ENCODE measurements around the gene MINK1. TPM values are rescaled to one million over a fixed set of nuclear protein-coding genes. Genes with fewer than 3 reads are reported as not detected.

Gene MINK1
- total and polyA plus RNA-seq, 8 donors, result 39.6 to 79.3 (median 46.3) TPM

DNA sequence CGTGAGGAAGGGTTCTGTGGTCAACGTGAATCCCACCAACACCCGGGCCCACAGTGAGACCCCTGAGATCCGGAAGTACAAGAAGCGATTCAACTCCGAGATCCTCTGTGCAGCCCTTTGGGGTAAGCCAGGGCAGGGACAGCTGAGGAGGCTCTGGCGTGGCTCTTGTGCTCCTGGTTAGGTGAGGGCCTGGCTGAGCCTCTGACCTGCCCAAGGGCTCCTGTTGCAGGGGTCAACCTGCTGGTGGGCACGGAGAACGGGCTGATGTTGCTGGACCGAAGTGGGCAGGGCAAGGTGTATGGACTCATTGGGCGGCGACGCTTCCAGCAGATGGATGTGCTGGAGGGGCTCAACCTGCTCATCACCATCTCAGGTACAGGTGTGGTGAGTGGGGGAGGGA is 62.0 kb downstream of the MINK1 start:
- H3K27me3 ChIP-seq, result no peaks in the 10 kb centered on the region
- no peak overlapping the region for H3K4me3 ChIP-seq
- no peak overlapping the region for H3K27ac ChIP-seq
- TF ChIP-seq, protein P1, sequence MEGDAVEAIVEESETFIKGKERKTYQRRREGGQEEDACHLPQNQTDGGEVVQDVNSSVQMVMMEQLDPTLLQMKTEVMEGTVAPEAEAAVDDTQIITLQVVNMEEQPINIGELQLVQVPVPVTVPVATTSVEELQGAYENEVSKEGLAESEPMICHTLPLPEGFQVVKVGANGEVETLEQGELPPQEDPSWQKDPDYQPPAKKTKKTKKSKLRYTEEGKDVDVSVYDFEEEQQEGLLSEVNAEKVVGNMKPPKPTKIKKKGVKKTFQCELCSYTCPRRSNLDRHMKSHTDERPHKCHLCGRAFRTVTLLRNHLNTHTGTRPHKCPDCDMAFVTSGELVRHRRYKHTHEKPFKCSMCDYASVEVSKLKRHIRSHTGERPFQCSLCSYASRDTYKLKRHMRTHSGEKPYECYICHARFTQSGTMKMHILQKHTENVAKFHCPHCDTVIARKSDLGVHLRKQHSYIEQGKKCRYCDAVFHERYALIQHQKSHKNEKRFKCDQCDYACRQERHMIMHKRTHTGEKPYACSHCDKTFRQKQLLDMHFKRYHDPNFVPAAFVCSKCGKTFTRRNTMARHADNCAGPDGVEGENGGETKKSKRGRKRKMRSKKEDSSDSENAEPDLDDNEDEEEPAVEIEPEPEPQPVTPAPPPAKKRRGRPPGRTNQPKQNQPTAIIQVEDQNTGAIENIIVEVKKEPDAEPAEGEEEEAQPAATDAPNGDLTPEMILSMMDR (IDR thresholded peaks at IDR 0.05), result no peak
- H3K9me3 ChIP-seq, result no peaks in the 10 kb centered on the region
- WGBS, 2 donors, result 92 to 97% methylated on average over 13 of the region's 13 CpGs
- DNase-seq, result no peak
- ATAC-seq, result no peak
- intact Hi-C loops (cut with DNase I), result loop anchor here (10.0 kb wide), 3 partner anchors 100 to 180 kb away; partner anchors contain the start of genes ARRB2 (in 1 of the 3), CXCL16 (in 1 of the 3), MED11 (in 1 of the 3) and PSMB6 (in 1 of the 3)
- peaks cover 4 to 36% (median 15%) of the 10 kb centered on the region in 3 donors for H3K36me3 ChIP-seq
- no peak for FAIRE-seq
- H3K4me1 ChIP-seq, result peaks cover 0 to 4% (median under 1%) of the 10 kb centered on the region in 3 donors

DNA sequence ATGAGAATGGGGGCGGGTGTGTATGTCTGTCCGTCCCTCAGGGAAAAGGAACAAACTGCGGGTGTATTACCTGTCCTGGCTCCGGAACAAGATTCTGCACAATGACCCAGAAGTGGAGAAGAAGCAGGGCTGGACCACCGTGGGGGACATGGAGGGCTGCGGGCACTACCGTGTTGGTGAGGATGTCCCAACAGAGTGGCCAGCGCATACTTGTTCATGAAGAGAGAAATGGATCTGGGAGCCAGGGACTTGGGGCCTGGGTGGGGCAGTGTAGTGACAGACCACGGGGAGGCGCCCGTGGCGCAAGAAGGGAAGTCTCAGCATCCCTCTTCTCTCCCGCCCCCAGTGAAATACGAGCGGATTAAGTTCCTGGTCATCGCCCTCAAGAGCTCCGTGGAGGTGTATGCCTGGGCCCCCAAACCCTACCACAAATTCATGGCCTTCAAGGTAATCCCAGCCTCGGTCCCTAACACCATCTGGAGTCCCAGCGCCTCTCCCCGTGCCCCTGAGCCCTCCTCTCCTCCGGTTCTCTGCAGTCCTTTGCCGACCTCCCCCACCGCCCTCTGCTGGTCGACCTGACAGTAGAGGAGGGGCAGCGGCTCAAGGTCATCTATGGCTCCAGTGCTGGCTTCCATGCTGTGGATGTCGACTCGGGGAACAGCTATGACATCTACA is 62.7 kb downstream of the MINK1 start:
- no peak overlapping the region for H3K27ac ChIP-seq
- H3K4me3 ChIP-seq, result no peak overlapping the region
- ATAC-seq (no peak), DNase-seq (peak in 2 of 6 donors; percentile 21 to 33), FAIRE-seq (no peak)
- 75 to 77% methylated on average over 27 of the region's 27 CpGs for WGBS, 2 donors
- no peaks in the 10 kb centered on the region for H3K9me3 ChIP-seq
- TF ChIP-seq, protein P1 (IDR thresholded peaks at IDR 0.05), result no peak
- peaks cover 0 to 29% (median 9%) of the 10 kb centered on the region in 3 donors for H3K36me3 ChIP-seq
- H3K27me3 ChIP-seq, result no peaks in the 10 kb centered on the region
- H3K4me1 ChIP-seq, result peaks cover 0 to 4% (median 3%) of the 10 kb centered on the region in 3 donors
- intact Hi-C loops (cut with DNase I), result loop anchor here (10.0 kb wide), 3 partner anchors 101 to 181 kb away; partner anchors contain the start of genes ARRB2 (in 1 of the 3), CXCL16 (in 1 of the 3), MED11 (in 1 of the 3) and PSMB6 (in 1 of the 3)

DNA sequence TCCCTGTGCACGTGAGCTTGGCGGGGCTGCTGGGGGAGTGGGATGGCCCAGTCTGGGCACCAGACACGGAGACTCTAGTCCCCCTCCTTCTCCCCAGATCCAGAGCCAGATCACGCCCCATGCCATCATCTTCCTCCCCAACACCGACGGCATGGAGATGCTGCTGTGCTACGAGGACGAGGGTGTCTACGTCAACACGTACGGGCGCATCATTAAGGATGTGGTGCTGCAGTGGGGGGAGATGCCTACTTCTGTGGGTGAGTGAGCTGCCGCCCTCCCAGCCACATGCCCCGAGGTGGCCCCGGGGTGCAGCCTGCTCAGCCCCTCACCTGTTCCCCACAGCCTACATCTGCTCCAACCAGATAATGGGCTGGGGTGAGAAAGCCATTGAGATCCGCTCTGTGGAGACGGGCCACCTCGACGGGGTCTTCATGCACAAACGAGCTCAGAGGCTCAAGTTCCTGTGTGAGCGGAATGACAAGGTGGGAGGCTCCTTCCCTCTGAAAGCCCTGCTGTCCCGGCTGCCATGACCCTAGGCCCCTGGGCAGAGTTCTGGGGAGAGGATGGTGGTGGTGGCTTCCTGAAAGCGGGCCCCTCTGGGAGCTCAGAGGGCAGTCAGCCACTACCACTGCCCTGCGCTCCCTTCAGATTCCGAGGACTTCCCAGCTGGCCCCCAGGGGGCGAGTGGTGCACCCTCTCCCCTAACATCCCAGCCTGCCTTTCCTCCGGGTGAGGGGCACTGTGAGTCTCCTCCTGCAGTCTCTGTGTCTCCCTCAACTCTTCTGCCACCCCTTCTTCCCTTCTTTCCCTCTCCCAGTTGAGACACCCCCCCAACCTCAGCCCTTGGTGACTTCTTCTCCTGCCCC is 63.4 kb downstream of the MINK1 start:
- no peak overlapping the region for H3K27ac ChIP-seq
- intact Hi-C loops (cut with DNase I), result loop anchor here (10.0 kb wide), 3 partner anchors 102 to 182 kb away; partner anchors contain the start of genes ARRB2 (in 1 of the 3), CXCL16 (in 1 of the 3), MED11 (in 1 of the 3) and PSMB6 (in 1 of the 3)
- TF ChIP-seq, protein P1 (IDR thresholded peaks at IDR 0.05), result no peak
- H3K36me3 ChIP-seq, result peaks cover 0 to 22% (median 8%) of the 10 kb centered on the region in 3 donors
- no peaks in the 10 kb centered on the region for H3K27me3 ChIP-seq
- DNase-seq (peak in 2 of 6 donors; percentile 29 to 73), FAIRE-seq (no peak), ATAC-seq (no peak)
- WGBS, 2 donors, result 92 to 94% methylated on average over 26 to 27 of the region's 27 CpGs
- no peaks in the 10 kb centered on the region for H3K9me3 ChIP-seq
- H3K4me3 ChIP-seq, result no peak overlapping the region
- peaks cover 0 to 4% (median 3%) of the 10 kb centered on the region in 3 donors for H3K4me1 ChIP-seq

DNA sequence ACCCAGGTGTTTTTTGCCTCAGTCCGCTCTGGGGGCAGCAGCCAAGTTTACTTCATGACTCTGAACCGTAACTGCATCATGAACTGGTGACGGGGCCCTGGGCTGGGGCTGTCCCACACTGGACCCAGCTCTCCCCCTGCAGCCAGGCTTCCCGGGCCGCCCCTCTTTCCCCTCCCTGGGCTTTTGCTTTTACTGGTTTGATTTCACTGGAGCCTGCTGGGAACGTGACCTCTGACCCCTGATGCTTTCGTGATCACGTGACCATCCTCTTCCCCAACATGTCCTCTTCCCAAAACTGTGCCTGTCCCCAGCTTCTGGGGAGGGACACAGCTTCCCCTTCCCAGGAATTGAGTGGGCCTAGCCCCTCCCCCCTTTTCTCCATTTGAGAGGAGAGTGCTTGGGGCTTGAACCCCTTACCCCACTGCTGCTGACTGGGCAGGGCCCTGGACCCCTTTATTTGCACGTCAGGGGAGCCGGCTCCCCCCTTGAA is 64.1 kb downstream of the MINK1 start:
- 78 to 85% methylated on average over 8 to 10 of the region's 10 CpGs for WGBS, 2 donors
- Histone ChIP-seq H3K36me3 (peaks cover 0 to 17% (median 8%) of the 10 kb centered on the region in 3 donors), H3K4me3 (no peak overlapping the region), H3K4me1 (peaks cover 0 to 4% (median 3%) of the 10 kb centered on the region in 3 donors), H3K27ac (no peak overlapping the region), H3K9me3 (no peaks in the 10 kb centered on the region), H3K27me3 (no peaks in the 10 kb centered on the region)
- no peak for ATAC-seq
- intact Hi-C loops (cut with DNase I), result loop anchor here (10.0 kb wide), 3 partner anchors 102 to 182 kb away; partner anchors contain the start of genes ARRB2 (in 1 of the 3), CXCL16 (in 1 of the 3), MED11 (in 1 of the 3) and PSMB6 (in 1 of the 3)
- TF ChIP-seq, protein P1 (IDR thresholded peaks at IDR 0.05), result no peak
- no peak for FAIRE-seq
- peak in 2 of 6 donors; percentile 15 to 25 for DNase-seq

Data from pancreas (tissue), 10 donors.